Measurements from ENCODE around the gene WDR31. TPM values are rescaled to one million over a fixed set of nuclear protein-coding genes. Genes with fewer than 3 reads are reported as not detected.

The WDR31 gene
- total and polyA plus RNA-seq, 2 of the 4 experiments (the other 2 are of a cell fraction): 0.29 to 0.36 TPM

- Histone ChIP-seq H4K8ac (ENCODE audit: low read depth in 2 of 2, low read length in 2 of 2) (no peak overlapping the region), H3K4me1 (ENCODE audit: control insufficient read depth, insufficient read depth, low read length) (no peaks in the 10 kb centered on the region), H3K4ac (ENCODE audit: low read depth, low read length) (no peak overlapping the region), H3K36me3 (ENCODE audit: control insufficient read depth, insufficient read depth, low read length) (no peaks in the 10 kb centered on the region), H3K79me1 (ENCODE audit: low read depth in 1 of 2, low read length in 2 of 2) (no peaks in the 10 kb centered on the region), H3K4me3 (ENCODE audit: insufficient read depth, low read depth, low read length) (no peak overlapping the region), H3K9ac (ENCODE audit: low read depth, low read length) (no peak overlapping the region), H4K91ac (ENCODE audit: insufficient read depth, low read depth, low read length) (no peak overlapping the region), H3K27ac (ENCODE audit: insufficient read depth, low read length) (no peak overlapping the region), H3K14ac (replicated peaks; ENCODE audit: low read depth, low read length) (no peak overlapping the region), H2BK120ac (ENCODE audit: low read depth, low read length) (no peak overlapping the region), H4K5ac (ENCODE audit: low read depth, low read length) (no peak overlapping the region), H3K4me2 (ENCODE audit: low read depth, low read length) (no peak overlapping the region), H3K9me3 (ENCODE audit: control insufficient read depth, insufficient read depth, low read length) (no peaks in the 10 kb centered on the region), H3K56ac (ENCODE audit: extremely low read depth, insufficient read depth, low read length) (no peak overlapping the region), H2AK5ac (ENCODE audit: low read depth, low read length) (no peak overlapping the region), H2AFZ (replicated peaks; ENCODE audit: low read length, poor library complexity) (no peak overlapping the region), H2BK20ac (ENCODE audit: low read depth, low read length) (no peak overlapping the region), H2BK15ac (ENCODE audit: low read depth, low read length) (no peak overlapping the region), H3K9me1 (ENCODE audit: insufficient read depth, low read length) (no peaks in the 10 kb centered on the region), H3K23ac (ENCODE audit: low read depth, low read length) (no peak overlapping the region), H4K20me1 (ENCODE audit: insufficient read depth, low read length) (no peaks in the 10 kb centered on the region), H3K27me3 (ENCODE audit: control insufficient read depth, insufficient read depth, low read length) (peaks cover 79% of the 10 kb centered on the region), H2BK5ac (ENCODE audit: low read depth, low read length, poor library complexity, severe bottlenecking) (no peak overlapping the region), H3K18ac (ENCODE audit: low read depth, low read length) (no peak overlapping the region), H2AK9ac (replicated peaks; ENCODE audit: low read depth, low read length, poor library complexity) (no peak overlapping the region)
- no peak for DNase-seq
- ChIA-PET CTCF (no interaction called here), POLR2A (ENCODE audit: unreplicated experiment) (no interaction called here)
- dilution Hi-C loops (cut with HindIII; ENCODE audit: low sequenced_read_pairs, unreplicated experiment) (no loop called here), in situ Hi-C loops (cut with MboI; ENCODE audit: low sequenced_read_pairs) (no loop called here), intact Hi-C loops (cut with micrococcal nuclease) (no loop called here)
- no peak for ATAC-seq (ENCODE audit: low read depth)
- WGBS, 2 experiments (ENCODE audit: extremely low coverage in 2 of 2, insufficient read length in 1 of 2): no CpG with 5 or more reads among the region's 1 CpG
- BruUV-seq (replicated peaks): no TSS peak
- 0 out of 2 replicates have a peak, but pooled peaks have one; percentile 21 for TF ChIP-seq NFE2L2 (IDR thresholded peaks at IDR 0.05; ENCODE audit: low read depth, low read length)
- TF ChIP-seq SMC3 (IDR thresholded peaks at IDR 0.05; ENCODE audit: low read depth, low read length): no peak
- TF ChIP-seq CEBPB (IDR thresholded peaks at IDR 0.05; ENCODE audit: low read depth, low read length): no peak
Measured at GRCh38 chr9:113352411-113352810, 12.3 kb upstream of the WDR31 start.

Data from IMR-90 (cell line).